IMR-90 (cell line): ENCODE results near the gene STPG4. TPM values are rescaled to one million over a fixed set of nuclear protein-coding genes. Genes with fewer than 3 reads are reported as not detected.
A peak's percentile ranks its signal among the peaks of the same experiment; 100 is the strongest.

Experiments
- ATAC-seq: fragments of 200-7000 bp; cut with Tn5 transposase; 2 replicates; pipeline ENCODE4 v1.9.1; 2020; ENCODE audit warnings: low read depth, mild to moderate bottlenecking, moderate library complexity
- BruUV-seq: library from RNA; stranded (reverse); fragments of 400-500 nt; replicated peaks from 2 replicates; lab custom pipeline; 2021; lab: Mats Ljungman, UMichigan
- CTCF ChIA-PET: fragments of 300-600 bp; formaldehyde crosslinking; extraction: SDS; loops from one replicate; lab custom pipeline; 2021; ENCODE audit warnings: antibody characterized with exemption; lab: Yijun Ruan, JAX
- POLR2A ChIA-PET: fragments of 300-600 bp; sonication (Branson Sonifier 250); formaldehyde crosslinking; loops from one replicate; lab custom pipeline; 2022; ENCODE audit warnings: antibody characterized with exemption; ENCODE audit not compliant: unreplicated experiment; lab: Charles Lee
- DNase-seq: peaks from one replicate; pipeline ENCODE4 v3.0.0; 2013
- H2AFZ ChIP-seq: replicated peaks from 2 replicates; pipeline ENCODE3; 2013; ENCODE audit warnings: low read length, mild to moderate bottlenecking; ENCODE audit not compliant: poor library complexity
- H2AK5ac ChIP-seq: 2 replicates; pipeline ENCODE4 v1.6.1; 2013; ENCODE audit warnings: low read depth, low read length, inconsistent platforms
- H2AK9ac ChIP-seq: replicated peaks from 2 replicates; pipeline ENCODE3; 2013; ENCODE audit warnings: mild to moderate bottlenecking, low read depth, low read length, moderate library complexity; ENCODE audit not compliant: poor library complexity
- H2BK120ac ChIP-seq: 2 replicates; pipeline ENCODE4 v1.6.1; 2013; ENCODE audit warnings: low read depth, low read length, inconsistent platforms
- H2BK15ac ChIP-seq: 3 replicates; pipeline ENCODE4 v1.6.1; 2013; ENCODE audit warnings: low read depth, low read length, inconsistent platforms
- H2BK20ac ChIP-seq: 2 replicates; pipeline ENCODE4 v1.6.1; 2013; ENCODE audit warnings: low read depth, mild to moderate bottlenecking, inconsistent platforms, low read length, moderate library complexity
- H2BK5ac ChIP-seq: 2 replicates; pipeline ENCODE4 v1.6.1; 2013; ENCODE audit warnings: mild to moderate bottlenecking, low read depth, low read length, inconsistent platforms; ENCODE audit not compliant: poor library complexity, severe bottlenecking
- H3K14ac ChIP-seq: replicated peaks from 2 replicates; pipeline ENCODE4 v1.6.1; 2013; ENCODE audit warnings: low read depth, low read length, inconsistent platforms
- H3K18ac ChIP-seq: 2 replicates; pipeline ENCODE4 v1.6.1; 2013; ENCODE audit warnings: low read depth, low read length, control low read depth
- H3K23ac ChIP-seq: 2 replicates; pipeline ENCODE4 v1.6.1; 2013; ENCODE audit warnings: low read depth, low read length, inconsistent platforms
- H3K27ac ChIP-seq: 2 replicates; pipeline ENCODE4 v1.5.1; 2013; ENCODE audit warnings: mild to moderate bottlenecking, control low read depth, low read length; ENCODE audit not compliant: insufficient read depth
- H3K27me3 ChIP-seq: 2 replicates; pipeline ENCODE4 v1.6.1; 2013; ENCODE audit warnings: low read length; ENCODE audit not compliant: control insufficient read depth, insufficient read depth
- H3K36me3 ChIP-seq: 2 replicates; pipeline ENCODE4 v1.6.1; 2013; ENCODE audit warnings: low read length, mixed read lengths; ENCODE audit not compliant: control insufficient read depth, insufficient read depth
- H3K4ac ChIP-seq: 2 replicates; pipeline ENCODE4 v1.6.1; 2013; ENCODE audit warnings: low read depth, low read length, inconsistent platforms
- H3K4me1 ChIP-seq: 2 replicates; pipeline ENCODE4 v1.6.1; 2013; ENCODE audit warnings: low read length, mixed read lengths; ENCODE audit not compliant: control insufficient read depth, insufficient read depth
- H3K4me2 ChIP-seq: 2 replicates; pipeline ENCODE4 v1.6.1; 2013; ENCODE audit warnings: low read depth, mild to moderate bottlenecking, control low read depth, low read length, moderate library complexity
- H3K4me3 ChIP-seq: 2 replicates; pipeline ENCODE4 v1.5.1; 2013; ENCODE audit warnings: low read depth, mild to moderate bottlenecking, control low read depth, low read length, moderate library complexity; ENCODE audit not compliant: insufficient read depth
- H3K56ac ChIP-seq: 2 replicates; pipeline ENCODE4 v1.6.1; 2013; ENCODE audit warnings: low read length, inconsistent platforms; ENCODE audit not compliant: insufficient read depth; ENCODE audit errors: extremely low read depth
- H3K79me1 ChIP-seq, 2 experiments: 2 replicates each; pipeline ENCODE4 v1.6.1; 2013; ENCODE audit warnings: low read length in 2 of 2, inconsistent platforms in 1 of 2, low read depth in 1 of 2
- H3K9ac ChIP-seq: 2 replicates; pipeline ENCODE4 v1.6.1; 2013; ENCODE audit warnings: low read depth, low read length, control low read depth
- H3K9me1 ChIP-seq: 2 replicates; pipeline ENCODE4 v1.6.1; 2013; ENCODE audit warnings: low read length, inconsistent platforms; ENCODE audit not compliant: insufficient read depth
- H3K9me3 ChIP-seq: 2 replicates; pipeline ENCODE4 v1.6.1; 2013; ENCODE audit warnings: low read length; ENCODE audit not compliant: control insufficient read depth, insufficient read depth
- H4K20me1 ChIP-seq: 2 replicates; pipeline ENCODE4 v1.6.1; 2013; ENCODE audit warnings: low read length, inconsistent platforms; ENCODE audit not compliant: insufficient read depth
- H4K5ac ChIP-seq: 2 replicates; pipeline ENCODE4 v1.6.1; 2013; ENCODE audit warnings: mild to moderate bottlenecking, low read depth, low read length, control low read depth
- H4K8ac ChIP-seq, 2 experiments: 2 replicates each; pipeline ENCODE4 v1.6.1; 2013; ENCODE audit warnings: low read depth in 2 of 2, low read length in 2 of 2, control low read depth in 1 of 2, inconsistent platforms in 1 of 2
- H4K91ac ChIP-seq: 2 replicates; pipeline ENCODE4 v1.6.1; 2013; ENCODE audit warnings: low read depth, low read length, inconsistent platforms; ENCODE audit not compliant: insufficient read depth
- CHD1 ChIP-seq: IDR thresholded peaks from 2 replicates; pipeline ENCODE4 v1.6.1; 2012; ENCODE audit warnings: low read depth, low read length, improper control_type of control experiment
- MAFK ChIP-seq: IDR thresholded peaks from 2 replicates; pipeline ENCODE4 v1.6.1; 2012; ENCODE audit warnings: low read depth, low read length, improper control_type of control experiment
- MAZ ChIP-seq: IDR thresholded peaks from 2 replicates; pipeline ENCODE4 v1.6.1; 2012; ENCODE audit warnings: low read depth, mild to moderate bottlenecking, low read length, improper control_type of control experiment, moderate library complexity, borderline replicate concordance
- RCOR1 ChIP-seq: IDR thresholded peaks from 2 replicates; pipeline ENCODE4 v1.6.1; 2012; ENCODE audit warnings: mild to moderate bottlenecking, low read length, improper control_type of control experiment; ENCODE audit not compliant: insufficient replicate concordance
- RFX5 ChIP-seq: IDR thresholded peaks from 2 replicates; pipeline ENCODE4 v1.8.0; 2012; ENCODE audit warnings: low read depth, mild to moderate bottlenecking, low read length, moderate library complexity
- WGBS, 2 experiments: methylation state at CpG; one replicate each; pipeline versions ENCODE4 v1.1.5 to v1.1.7; 2013; ENCODE audit warnings: missing lambda C conversion rate in 2 of 2; ENCODE audit not compliant: insufficient read length in 1 of 2; ENCODE audit errors: extremely low coverage in 2 of 2; 5-methylcytosine and 5-hydroxymethylcytosine counted together
- dilution Hi-C: fragments of 300-500 bp; cut with HindIII; formaldehyde crosslinking; loops from one replicate; pipeline ENCODE4 v1.14.3; 2018; ENCODE audit warnings: low sequenced_read_pairs; ENCODE audit not compliant: unreplicated experiment
- in situ Hi-C: fragments of 300-500 bp; cut with MboI; formaldehyde crosslinking; loops from 3 replicates; pipeline ENCODE4 v1.14.3; 2019; ENCODE audit warnings: low sequenced_read_pairs, inconsistent platforms, mixed read lengths
- intact Hi-C: fragments of 100-400 bp; cut with micrococcal nuclease; formaldehyde crosslinking; loops from 2 replicates; pipeline ENCODE4 v1.10.0; 2022
- polyA plus RNA-seq, 3 experiments: library from polyadenylated mRNA; depleted of rRNA; stranded (reverse); fragments of >200 nt; gene quantifications; 2 replicates each; pipeline ENCODE4 v1.2.3, GENCODE V29; 2012; ENCODE audit warnings: low replicate concordance in 1 of 3
- total RNA-seq: library from RNA; depleted of rRNA; stranded (reverse); fragments of >200 nt; gene quantifications from 2 replicates; pipeline ENCODE4 v1.2.3, GENCODE V29; 2012

STPG4 gene
- total and polyA plus RNA-seq, 2 of the 4 experiments (the other 2 are of a cell fraction): 0.12 to 0.18 TPM

GRCh38 chr2:47068981-47069627, 86.0 kb downstream of the STPG4 start:
- in situ Hi-C loops: no loop called here
- peak overlapping the region; percentile 93 for H2AK5ac ChIP-seq
- BruUV-seq: no TSS peak

More at GRCh38 chr2:47068981-47069627, 86.0 kb downstream of the STPG4 start:
- Histone ChIP-seq H4K8ac (peak overlapping the region; percentile 75 to 96), H3K23ac (peak overlapping the region; percentile 94), H3K79me1 (peaks cover 21 to 80% of the 10 kb centered on the region in 2 experiments), H3K9me3 (no peaks in the 10 kb centered on the region), H2BK120ac (peak overlapping the region; percentile 99), H4K91ac (peak overlapping the region; percentile 99), H2AFZ (peak overlapping the region; percentile 28), H4K5ac (peak overlapping the region; percentile 91), H3K14ac (peak overlapping the region; percentile 97), H2BK5ac (peak overlapping the region; percentile 99), H3K56ac (peak overlapping the region; percentile 58), H3K27ac (peak overlapping the region; percentile 91), H3K9ac (peak overlapping the region; percentile 58), H3K18ac (peak overlapping the region; percentile 87), H3K4me2 (peak overlapping the region; percentile 21), H3K4me3 (no peak overlapping the region), H3K27me3 (no peaks in the 10 kb centered on the region), H3K36me3 (peaks cover 13% of the 10 kb centered on the region; the same call in 1 of the 2 replicates), H2BK15ac (peak overlapping the region; percentile 100; the same call in 2 of the 3 replicates), H3K4me1 (peaks cover 49% of the 10 kb centered on the region), H4K20me1 (no peaks in the 10 kb centered on the region), H3K4ac (peak overlapping the region; percentile 99), H2AK9ac (peak overlapping the region; percentile 97), H2BK20ac (peak overlapping the region; percentile 98), H3K9me1 (peaks cover 66% of the 10 kb centered on the region)
- no peak for TF ChIP-seq RFX5
- TF ChIP-seq RCOR1: no peak
- TF ChIP-seq MAFK: no peak
- TF ChIP-seq CHD1: no peak
- TF ChIP-seq MAZ: no peak
- ChIA-PET CTCF (no interaction called here), POLR2A (interaction anchor here (0.6 to 1.0 kb wide), 2 partner anchors 26 to 27 kb away, joined by 5 to 8 read pairs; no protein-coding TSS in a partner anchor)
- ATAC-seq (no peak), DNase-seq (no peak)
- intact Hi-C loops (no loop called here), dilution Hi-C loops (no loop called here)
- WGBS, 2 experiments: 100% methylated on average over 1 of the region's 6 CpGs; no CpG with 5 or more reads in 1 of the 2 experiments
